ENCODE data around the gene EEA1. TPM values are rescaled to one million over a fixed set of nuclear protein-coding genes. Genes with fewer than 3 reads are reported as not detected.

EEA1 gene
- total RNA-seq, 3 donors from 2014 or later, result 34.2 to 35.8 (median 34.6) TPM

- TF ChIP-seq CTCF (IDR thresholded peaks at IDR 0.05), result no peak
- intact Hi-C loops (cut with DNase I, micrococcal nuclease), result no loop called here
- no peak for ATAC-seq
- no peaks in the 10 kb centered on the region for H3K36me3 ChIP-seq (ENCODE audit: low read depth)
- H3K4me3 ChIP-seq, result no peak overlapping the region
- H3K9me3 ChIP-seq, result no peaks in the 10 kb centered on the region
- no peak for DNase-seq
- H3K4me1 ChIP-seq (ENCODE audit: low read depth), result peaks cover 2% of the 10 kb centered on the region
These were observed 23.1 kb downstream of the EEA1 start for GRCh38 chr12:92905811-92906554.

- Histone ChIP-seq H3K4me1 (ENCODE audit: low read depth) (peaks cover 2% of the 10 kb centered on the region), H3K9me3 (no peaks in the 10 kb centered on the region), H3K36me3 (ENCODE audit: low read depth) (no peaks in the 10 kb centered on the region), H3K4me3 (no peak overlapping the region)
- TF ChIP-seq CTCF (IDR thresholded peaks at IDR 0.05), result no peak
- intact Hi-C loops (cut with DNase I, micrococcal nuclease), result no loop called here
- DNase-seq (no peak), ATAC-seq (no peak)
These were observed 23.8 kb downstream of the EEA1 start for GRCh38 chr12:92905258-92905810.

GRCh38 chr12:92900941-92901340 is 28.2 kb downstream of the EEA1 start:
- Histone ChIP-seq H3K4me3 (no peak overlapping the region), H3K4me1 (ENCODE audit: low read depth) (peaks cover 8% of the 10 kb centered on the region), H3K36me3 (ENCODE audit: low read depth) (no peaks in the 10 kb centered on the region), H3K9me3 (no peaks in the 10 kb centered on the region)
- intact Hi-C loops (cut with DNase I, micrococcal nuclease), result no loop called here
- DNase-seq (no peak), ATAC-seq (no peak)
- TF ChIP-seq CTCF (IDR thresholded peaks at IDR 0.05), result no peak

GRCh38 chr12:92899386-92900001 is 29.6 kb downstream of the EEA1 start:
- Histone ChIP-seq H3K36me3 (ENCODE audit: low read depth) (no peaks in the 10 kb centered on the region), H3K9me3 (no peaks in the 10 kb centered on the region), H3K4me3 (no peak overlapping the region), H3K4me1 (ENCODE audit: low read depth) (peaks cover 7% of the 10 kb centered on the region)
- intact Hi-C loops (cut with DNase I, micrococcal nuclease), result no loop called here
- peak; percentile 78 for ATAC-seq
- no peak for TF ChIP-seq CTCF (IDR thresholded peaks at IDR 0.05)
- DNase-seq, result peak; percentile 35 to 58 (median 53)

GRCh38 chr12:92898755-92899154 is 30.3 kb downstream of the EEA1 start:
- ATAC-seq (no peak), DNase-seq (no peak)
- peaks cover 7% of the 10 kb centered on the region for H3K4me1 ChIP-seq (ENCODE audit: low read depth)
- H3K9me3 ChIP-seq, result no peaks in the 10 kb centered on the region
- H3K4me3 ChIP-seq, result no peak overlapping the region
- H3K36me3 ChIP-seq (ENCODE audit: low read depth), result no peaks in the 10 kb centered on the region
- no peak for TF ChIP-seq CTCF (IDR thresholded peaks at IDR 0.05)
- intact Hi-C loops (cut with DNase I, micrococcal nuclease), result no loop called here
